Thyroid gland (tissue), 4 donors: ENCODE results near the gene POLD2. TPM values are rescaled to one million over a fixed set of nuclear protein-coding genes. Genes with fewer than 3 reads are reported as not detected.

Experiments used
- DNase-seq, 2 donors: peaks; one replicate each; pipeline ENCODE4 v3.0.0-alpha.2; 2019
- H3K27ac ChIP-seq, 3 donors: fragments of 200-600 bp; sonication (generic); 1 replicate in 2 of 3; 2 replicates in 1 of 3; pipeline ENCODE4 v1.5.1; 2016 to 2019; ENCODE audit warnings: mild to moderate bottlenecking in 1 of 3, moderate library complexity in 1 of 3
- H3K27me3 ChIP-seq: fragments of 200-600 bp; sonication (generic); one replicate; pipeline ENCODE4 v1.5.1; 2019
- H3K36me3 ChIP-seq, 2 donors: fragments of 200-600 bp; sonication (generic); one replicate each; pipeline ENCODE4 v1.5.1; 2016 to 2019
- H3K4me1 ChIP-seq, 2 donors: fragments of 200-600 bp; sonication (generic); one replicate each; pipeline ENCODE4 v1.5.1; 2017 to 2019
- H3K4me3 ChIP-seq, 3 donors: fragments of 200-600 bp; sonication (generic); replicated peaks in 1 of 3; 1 replicate in 2 of 3; 2 replicates in 1 of 3; pipeline ENCODE4 v1.5.1; 2016; ENCODE audit warnings: mild to moderate bottlenecking in 1 of 3
- H3K9me3 ChIP-seq: fragments of 200-600 bp; sonication (generic); one replicate; pipeline ENCODE4 v1.5.1; 2017
- POLR2A ChIP-seq, 2 donors: fragments of 450-650 bp; IDR thresholded peaks; one replicate each; pipeline ENCODE4 v1.6.1; 2017; ENCODE audit warnings: antibody characterized with exemption in 2 of 2, mild to moderate bottlenecking in 2 of 2, moderate library complexity in 1 of 2
- WGBS, 2 donors: methylation state at CpG; one replicate each; pipeline ENCODE4 v1.1.5; 2017; 5-methylcytosine and 5-hydroxymethylcytosine counted together
- intact Hi-C: fragments of 100-400 bp; cut with DNase I; formaldehyde crosslinking; loops from one replicate; pipeline ENCODE4 v1.15.1; 2023
- total RNA-seq, 4 donors: library from RNA; depleted of rRNA; stranded (reverse); fragments of >200 nt; gene quantifications; one replicate each; pipeline ENCODE4 v1.2.3, GENCODE V29; 2016
- TF ChIP-seq, protein P1 (sequence below), 6 experiments: fragments of 200-600 bp in 3 of 6; fragments of 450-650 bp in 3 of 6; sonication (generic) in 3 of 6; IDR thresholded peaks; one replicate each; pipeline ENCODE4 v1.5.1; 2016 to 2019; ENCODE audit warnings: antibody characterized with exemption in 6 of 6, mild to moderate bottlenecking in 2 of 6, inconsistent platforms in 1 of 6, moderate library complexity in 1 of 6

The POLD2 gene
- total RNA-seq, 4 donors from 2014 or later, result 48.8 to 65.8 (median 55.1) TPM

DNA sequence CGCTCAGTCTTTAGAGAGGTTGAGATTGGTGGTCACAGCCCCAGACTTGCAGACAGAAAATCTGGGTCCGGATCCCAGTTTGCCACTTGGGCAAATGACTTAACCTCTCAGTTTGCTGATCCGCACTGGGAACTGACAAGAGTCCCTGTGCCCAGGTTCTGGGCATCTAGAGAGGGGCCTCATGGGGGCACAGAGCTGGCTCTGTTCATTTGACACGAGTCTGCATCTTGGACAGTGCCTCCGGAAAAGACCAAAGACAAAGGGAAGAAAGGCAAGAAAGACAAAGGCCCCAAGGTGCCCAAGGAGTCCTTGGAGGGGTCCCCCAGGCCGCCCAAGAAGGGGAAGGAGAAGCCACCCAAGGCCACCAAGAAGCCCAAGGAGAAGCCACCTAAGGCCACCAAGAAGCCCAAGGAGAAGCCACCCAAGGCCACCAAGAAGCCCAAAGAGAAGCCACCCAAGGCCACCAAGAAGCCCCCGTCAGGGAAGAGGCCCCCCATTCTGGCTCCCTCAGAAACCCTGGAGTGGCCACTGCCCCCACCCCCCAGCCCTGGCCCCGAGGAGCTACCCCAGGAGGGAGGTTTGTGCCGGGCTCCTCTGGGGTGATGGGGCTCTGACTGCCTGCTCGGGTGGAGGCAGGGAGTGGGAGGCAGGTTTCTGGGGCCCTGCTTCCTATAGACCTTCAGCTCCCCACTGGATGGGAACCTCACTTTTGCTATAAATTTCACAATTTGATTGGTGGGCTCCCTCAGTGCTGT, 16.9 kb downstream of the POLD2 start:
- no peak for DNase-seq
- 80 to 86% methylated on average over 9 of the region's 10 CpGs for WGBS, 2 donors
- no peaks in the 10 kb centered on the region for H3K9me3 ChIP-seq
- H3K4me3 ChIP-seq, result peak overlapping the region in 1 of 3 donors; percentile 52
- peak overlapping the region in 1 of 3 donors; percentile 87 for H3K27ac ChIP-seq
- no peaks in the 10 kb centered on the region for H3K36me3 ChIP-seq
- TF ChIP-seq POLR2A (IDR thresholded peaks at IDR 0.05), result no peak
- TF ChIP-seq, protein P1, sequence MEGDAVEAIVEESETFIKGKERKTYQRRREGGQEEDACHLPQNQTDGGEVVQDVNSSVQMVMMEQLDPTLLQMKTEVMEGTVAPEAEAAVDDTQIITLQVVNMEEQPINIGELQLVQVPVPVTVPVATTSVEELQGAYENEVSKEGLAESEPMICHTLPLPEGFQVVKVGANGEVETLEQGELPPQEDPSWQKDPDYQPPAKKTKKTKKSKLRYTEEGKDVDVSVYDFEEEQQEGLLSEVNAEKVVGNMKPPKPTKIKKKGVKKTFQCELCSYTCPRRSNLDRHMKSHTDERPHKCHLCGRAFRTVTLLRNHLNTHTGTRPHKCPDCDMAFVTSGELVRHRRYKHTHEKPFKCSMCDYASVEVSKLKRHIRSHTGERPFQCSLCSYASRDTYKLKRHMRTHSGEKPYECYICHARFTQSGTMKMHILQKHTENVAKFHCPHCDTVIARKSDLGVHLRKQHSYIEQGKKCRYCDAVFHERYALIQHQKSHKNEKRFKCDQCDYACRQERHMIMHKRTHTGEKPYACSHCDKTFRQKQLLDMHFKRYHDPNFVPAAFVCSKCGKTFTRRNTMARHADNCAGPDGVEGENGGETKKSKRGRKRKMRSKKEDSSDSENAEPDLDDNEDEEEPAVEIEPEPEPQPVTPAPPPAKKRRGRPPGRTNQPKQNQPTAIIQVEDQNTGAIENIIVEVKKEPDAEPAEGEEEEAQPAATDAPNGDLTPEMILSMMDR (IDR thresholded peaks at IDR 0.05), result no peak
- intact Hi-C loops, result no loop called here
- H3K4me1 ChIP-seq, result peaks cover 0 to 14% of the 10 kb centered on the region in 2 donors
- no peaks in the 10 kb centered on the region for H3K27me3 ChIP-seq

DNA sequence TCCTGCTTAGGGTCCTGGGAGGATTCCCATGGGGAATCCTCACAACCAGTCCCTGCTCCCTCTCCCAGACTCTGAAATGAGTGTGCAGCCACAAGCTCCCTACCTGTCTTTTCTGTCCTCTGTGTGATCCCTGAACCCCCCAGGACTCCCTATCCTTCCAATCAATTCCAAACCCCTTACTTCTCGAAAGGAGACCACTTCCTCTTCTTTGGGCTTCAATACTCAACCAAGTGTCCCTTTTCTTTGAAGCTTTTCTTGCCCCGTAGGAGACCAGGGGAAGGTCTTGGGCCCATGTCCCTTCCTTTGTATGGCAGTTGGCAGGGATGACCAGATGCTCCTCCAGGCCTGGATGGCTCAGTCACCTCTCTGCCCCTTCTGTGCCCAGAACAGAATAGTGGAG, 17.5 kb downstream of the POLD2 start:
- intact Hi-C loops, result no loop called here
- H3K4me3 ChIP-seq, result peak overlapping the region in 1 of 3 donors; percentile 52
- no peaks in the 10 kb centered on the region for H3K9me3 ChIP-seq
- WGBS, 2 donors, result 78% methylated on average over 2 of the region's 2 CpGs
- H3K36me3 ChIP-seq, result no peaks in the 10 kb centered on the region
- TF ChIP-seq, protein P1 (IDR thresholded peaks at IDR 0.05), result no peak
- TF ChIP-seq POLR2A (IDR thresholded peaks at IDR 0.05), result no peak
- DNase-seq, result no peak
- no peaks in the 10 kb centered on the region for H3K27me3 ChIP-seq
- H3K27ac ChIP-seq, result peak overlapping the region in 2 of 3 donors; percentile 87
- peaks cover 0 to 14% of the 10 kb centered on the region in 2 donors for H3K4me1 ChIP-seq

DNA sequence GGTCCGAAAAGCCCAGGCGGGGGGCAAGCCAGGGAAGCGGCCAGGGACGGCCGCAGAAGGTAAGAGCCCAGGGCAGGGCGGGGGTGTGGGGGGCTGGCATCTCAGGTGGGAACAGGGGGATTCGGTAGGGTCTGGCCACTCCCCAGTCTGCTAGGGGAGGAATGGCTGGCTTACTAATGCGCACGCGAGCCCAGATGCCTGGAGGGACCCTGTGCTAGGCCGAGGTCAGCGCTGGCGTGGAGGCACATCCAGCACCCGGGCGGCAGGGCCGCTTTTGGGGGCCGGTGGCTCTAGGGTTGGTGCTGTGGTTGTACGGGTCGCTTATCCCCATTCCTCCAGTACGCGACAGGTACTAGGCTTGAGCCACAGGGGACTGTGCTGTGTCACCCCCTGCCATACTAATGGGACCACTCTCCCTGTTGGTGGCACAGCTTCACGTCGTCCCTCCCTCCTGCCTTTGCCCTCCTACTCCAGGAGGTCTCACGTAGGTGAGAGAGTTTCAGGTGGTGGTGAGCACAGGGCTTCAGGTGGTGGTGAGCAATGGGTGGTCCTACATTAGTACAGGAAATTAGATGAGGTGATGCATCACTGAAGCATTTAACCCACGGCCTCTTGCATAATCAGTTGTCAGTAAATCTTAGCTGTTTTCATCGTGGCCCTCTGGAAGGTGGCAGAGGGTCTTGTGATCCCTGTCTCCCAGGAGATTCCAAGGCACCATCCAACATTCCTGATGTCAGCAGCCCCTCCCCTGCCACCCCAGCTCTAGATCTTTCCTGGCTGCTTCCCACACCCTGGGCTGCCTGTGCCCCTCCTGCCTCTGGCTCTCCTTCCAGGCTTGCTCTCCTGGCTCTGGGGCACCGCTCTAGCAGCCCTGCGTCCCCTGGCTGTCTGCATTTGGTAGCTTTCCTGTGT, 18.2 kb downstream of the POLD2 start:
- H3K27me3 ChIP-seq, result no peaks in the 10 kb centered on the region
- no peaks in the 10 kb centered on the region for H3K9me3 ChIP-seq
- H3K4me3 ChIP-seq, result peak overlapping the region in 1 of 3 donors; percentile 52
- H3K4me1 ChIP-seq, result peaks cover 0 to 14% of the 10 kb centered on the region in 2 donors
- 49 to 58% methylated on average over 7 to 9 of the region's 28 CpGs for WGBS, 2 donors
- no peak for TF ChIP-seq POLR2A (IDR thresholded peaks at IDR 0.05)
- TF ChIP-seq, protein P1 (IDR thresholded peaks at IDR 0.05), result no peak
- no peaks in the 10 kb centered on the region for H3K36me3 ChIP-seq
- DNase-seq, result peak in 1 of 2 donors; percentile 36
- intact Hi-C loops, result no loop called here
- H3K27ac ChIP-seq, result peak overlapping the region; percentile 64 to 87 (median 87)

DNA sequence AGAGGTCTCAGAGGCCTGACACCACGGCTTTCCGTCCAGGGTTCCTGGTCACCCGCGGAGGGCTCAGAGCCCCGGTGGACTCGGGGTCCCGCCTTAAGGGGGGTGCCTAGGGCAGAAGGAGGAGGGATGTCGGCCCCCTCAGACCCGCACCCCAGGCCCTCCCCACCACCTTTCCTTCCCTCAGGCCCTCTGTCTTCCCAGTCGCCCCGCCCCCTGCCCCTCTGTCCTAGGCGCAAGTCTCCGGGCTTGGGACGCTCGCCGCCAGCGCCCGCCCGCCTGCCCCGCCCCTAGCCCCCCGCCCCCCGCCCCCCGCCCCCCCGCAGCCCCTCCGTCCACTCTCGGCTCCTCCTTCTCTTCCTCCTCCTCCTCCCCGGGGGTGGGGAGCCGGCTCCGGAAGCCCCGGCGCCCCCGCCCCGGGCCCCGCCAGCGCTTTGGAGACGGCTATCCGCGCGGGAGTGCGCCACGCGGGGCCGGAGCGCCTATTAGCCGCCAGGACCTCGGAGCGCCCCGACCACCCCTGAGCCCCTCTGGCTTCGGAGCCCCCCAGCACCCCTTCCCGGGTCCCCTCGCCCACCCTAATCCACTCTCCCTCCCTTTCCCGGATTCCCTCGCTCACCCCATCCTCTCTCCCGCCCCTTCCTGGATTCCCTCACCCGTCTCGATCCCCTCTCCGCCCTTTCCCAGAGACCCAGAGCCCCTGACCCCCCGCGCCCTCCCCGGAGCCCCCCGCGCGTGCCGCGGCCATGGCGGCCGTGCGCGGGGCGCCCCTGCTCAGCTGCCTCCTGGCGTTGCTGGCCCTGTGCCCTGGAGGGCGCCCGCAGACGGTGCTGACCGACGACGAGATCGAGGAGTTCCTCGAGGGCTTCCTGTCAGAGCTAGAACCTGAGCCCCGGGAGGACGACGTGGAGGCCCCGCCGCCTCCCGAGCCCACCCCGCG, 19.2 kb downstream of the POLD2 start, which contains the start of gene AEBP1:
Gene AEBP1, plus strand, starts transcription at position 423 of the 937 bp plus-strand sequence. Its CDS starts 321 bp downstream, at position 744.
- DNase-seq, result peak in 1 of 2 donors; percentile 35
- H3K9me3 ChIP-seq, result no peaks in the 10 kb centered on the region
- peak within 1 kb of the TSS; percentile 64 to 87 (median 87) for H3K27ac ChIP-seq
- WGBS, 2 donors, result 6 to 15% methylated on average over 17 to 51 of the region's 87 CpGs
- peaks cover 0 to 14% of the 10 kb centered on the region in 2 donors for H3K4me1 ChIP-seq
- intact Hi-C loops, result no loop called here
- H3K36me3 ChIP-seq, result no peaks in the 10 kb centered on the region
- H3K27me3 ChIP-seq, result no peaks in the 10 kb centered on the region
- TF ChIP-seq, protein P1 (IDR thresholded peaks at IDR 0.05), result no peak
- peak within 1 kb of the TSS in 1 of 3 donors; percentile 52 for H3K4me3 ChIP-seq
